GM15510 (cell line): ENCODE data around the gene OSBPL1A.

Experiments
- POLR2A ChIP-seq: IDR thresholded peaks from 3 replicates; pipeline ENCODE4 v1.6.1; 2011; ENCODE audit warnings: borderline replicate concordance; ENCODE audit not compliant: insufficient read length; ENCODE audit errors: extremely low read depth

OSBPL1A gene

DNA sequence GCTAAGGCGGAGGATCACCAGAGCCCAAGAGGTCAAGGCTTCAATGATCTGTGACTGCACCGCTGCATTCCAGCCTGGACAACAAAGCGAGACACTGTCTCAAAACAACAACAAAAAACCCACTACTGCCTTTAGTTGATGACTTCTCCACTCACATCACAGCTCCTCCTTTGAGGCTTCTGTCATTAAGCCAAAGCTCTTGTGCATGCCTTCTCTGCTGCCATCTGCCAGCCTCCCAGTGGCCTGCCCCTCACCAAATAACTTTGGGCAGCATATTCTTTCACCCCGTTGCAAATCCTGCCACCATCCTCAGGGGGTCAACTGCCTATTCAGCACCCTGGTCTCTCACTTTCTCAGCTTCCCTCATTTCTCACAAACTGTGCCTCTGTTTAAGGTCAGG lies 27.5 kb downstream of the OSBPL1A start:
- TF ChIP-seq POLR2A = no peak

DNA sequence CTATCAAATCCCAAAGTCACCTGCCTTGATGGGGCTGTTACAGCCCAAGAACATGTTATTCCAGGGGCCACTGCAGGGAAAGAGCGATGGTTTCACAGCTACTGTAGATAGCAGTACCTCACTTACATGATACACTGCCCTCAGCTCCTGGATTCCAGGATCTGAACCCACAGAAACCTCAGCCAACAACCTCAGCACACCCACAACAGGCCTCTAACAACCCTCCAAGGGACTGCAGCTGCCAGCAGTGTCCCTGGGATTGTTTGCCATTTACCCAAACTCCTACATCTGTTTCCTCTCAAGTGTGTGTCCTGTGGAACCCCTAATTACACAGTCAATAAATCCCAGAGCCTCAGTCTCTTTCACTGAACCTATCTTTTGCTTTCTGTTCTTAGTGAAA lies 28.2 kb downstream of the OSBPL1A start:
- no peak for TF ChIP-seq POLR2A

DNA sequence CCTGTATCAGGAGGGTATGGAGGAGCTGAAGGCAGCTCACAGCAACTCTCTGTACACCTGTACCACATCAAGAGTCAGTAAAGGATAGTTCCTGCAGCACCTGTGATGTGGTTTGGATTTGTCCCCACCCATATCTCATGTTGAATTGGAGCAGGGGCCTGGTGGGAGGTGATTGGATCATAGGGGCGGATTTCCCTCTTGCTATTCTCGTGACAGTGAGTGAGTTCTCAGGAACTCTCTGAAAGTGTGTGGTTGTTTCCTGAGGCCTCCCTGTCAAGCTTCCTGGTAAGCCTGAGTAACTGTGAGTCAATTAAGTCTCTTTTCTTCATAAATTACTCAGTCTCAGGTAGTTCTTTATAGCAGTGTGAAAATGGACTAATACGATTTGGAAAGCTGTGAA lies 28.9 kb downstream of the OSBPL1A start:
- no peak for TF ChIP-seq POLR2A

DNA sequence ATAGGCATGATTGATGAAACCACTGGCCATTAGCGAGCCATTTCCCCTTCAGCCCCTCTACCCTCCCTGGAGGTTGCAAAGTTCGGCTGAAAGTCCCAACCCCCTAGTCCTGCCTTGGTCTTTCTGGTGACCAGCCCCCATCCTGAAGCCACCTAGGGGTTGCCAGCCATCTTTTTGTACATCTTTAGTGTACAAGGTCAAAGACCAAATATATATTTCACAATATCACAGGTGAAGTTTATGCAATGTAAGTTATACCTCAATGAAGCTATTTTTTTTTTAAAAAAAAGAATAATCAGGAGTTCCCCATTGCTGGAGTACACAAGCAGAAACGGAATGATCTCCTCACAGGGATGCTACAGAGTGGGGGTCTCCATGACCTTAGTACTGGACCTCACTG lies 31.3 kb downstream of the OSBPL1A start:
- no peak for TF ChIP-seq POLR2A

DNA sequence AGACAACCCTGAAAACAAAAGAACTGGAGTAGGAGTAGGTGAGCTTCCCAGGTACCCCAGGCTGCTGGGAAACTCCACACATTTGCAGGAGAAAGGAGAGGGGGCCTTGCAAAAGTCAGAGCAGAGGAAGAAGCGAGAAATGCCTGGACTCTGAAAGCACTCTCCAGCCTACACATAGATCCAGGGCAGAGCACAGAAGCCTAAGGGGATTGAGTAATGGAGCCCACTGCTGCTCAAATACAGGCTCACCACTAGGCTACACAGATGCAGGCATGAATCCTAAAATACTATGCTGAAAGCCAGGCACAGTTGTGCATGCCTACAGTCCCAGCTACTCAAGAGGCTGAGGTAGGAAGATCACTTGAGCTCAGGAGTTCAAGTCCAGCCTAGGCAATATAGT lies 33.4 kb downstream of the OSBPL1A start:
- no peak for TF ChIP-seq POLR2A

DNA sequence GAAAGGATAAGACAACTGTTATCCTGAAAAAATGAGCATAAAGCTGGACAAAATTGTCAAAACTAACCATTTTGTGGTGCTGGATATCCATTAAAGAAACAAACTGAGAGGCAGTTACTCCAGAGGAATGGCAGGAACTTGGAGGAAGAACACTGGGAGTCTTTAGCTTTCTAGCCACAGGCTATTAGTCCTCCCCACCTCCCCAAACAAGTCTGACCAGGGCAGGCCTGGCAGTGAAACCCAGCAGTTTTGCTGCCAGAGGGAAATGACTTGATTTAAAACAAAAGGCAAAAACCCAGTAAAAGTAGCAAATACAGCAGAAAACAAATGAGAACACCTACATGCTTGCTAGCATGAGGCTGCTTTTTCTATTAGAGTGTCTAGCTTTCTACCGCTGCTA lies 34.9 kb downstream of the OSBPL1A start:
- TF ChIP-seq POLR2A = no peak

DNA sequence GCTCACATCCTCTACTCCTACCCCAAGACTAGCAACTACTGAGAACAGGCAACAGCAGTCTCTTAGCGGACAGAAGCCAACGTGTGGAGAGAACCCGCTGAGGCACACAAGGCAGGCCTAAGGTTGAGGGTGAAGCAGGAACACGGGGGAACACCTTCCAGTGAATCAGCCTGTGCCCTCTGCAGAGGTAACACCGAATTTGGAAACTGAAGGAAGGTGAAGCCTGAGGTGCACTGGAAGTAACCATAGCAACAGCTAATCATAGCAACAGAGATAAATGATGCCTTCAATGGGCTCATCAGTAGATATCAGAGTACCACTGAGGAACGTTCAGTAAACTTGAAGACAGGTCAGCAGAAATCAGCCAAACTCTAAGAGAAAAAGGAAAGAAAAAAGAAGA lies 43.3 kb downstream of the OSBPL1A start:
- no peak for TF ChIP-seq POLR2A

GRCh38 chr18:24346254-24346653 lies 51.4 kb downstream of the OSBPL1A start:
- TF ChIP-seq POLR2A = no peak

DNA sequence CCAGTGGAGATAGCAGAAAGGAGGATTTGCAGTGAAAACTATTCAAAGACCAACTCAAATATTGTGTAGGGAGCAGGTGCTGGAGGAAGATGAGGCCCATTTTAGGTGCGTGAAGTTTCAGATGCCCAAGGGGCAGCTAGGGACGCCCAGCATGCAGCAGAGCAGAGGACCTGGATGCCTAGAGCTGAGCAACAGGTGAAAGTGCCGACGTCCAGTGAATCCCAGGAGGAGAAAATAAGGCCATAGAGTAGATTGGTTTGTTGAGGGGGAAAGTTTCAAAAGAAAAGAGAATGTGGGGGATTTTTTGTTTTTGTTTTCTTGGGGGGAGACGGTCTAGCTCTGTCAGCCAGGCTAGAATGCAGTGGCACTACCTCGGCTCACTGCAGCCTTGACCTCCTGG lies 53.1 kb downstream of the OSBPL1A start:
- no peak for TF ChIP-seq POLR2A

- TF ChIP-seq POLR2A = no peak
Measured at GRCh38 chr18:24342347-24342746, 55.3 kb downstream of the OSBPL1A start.

DNA sequence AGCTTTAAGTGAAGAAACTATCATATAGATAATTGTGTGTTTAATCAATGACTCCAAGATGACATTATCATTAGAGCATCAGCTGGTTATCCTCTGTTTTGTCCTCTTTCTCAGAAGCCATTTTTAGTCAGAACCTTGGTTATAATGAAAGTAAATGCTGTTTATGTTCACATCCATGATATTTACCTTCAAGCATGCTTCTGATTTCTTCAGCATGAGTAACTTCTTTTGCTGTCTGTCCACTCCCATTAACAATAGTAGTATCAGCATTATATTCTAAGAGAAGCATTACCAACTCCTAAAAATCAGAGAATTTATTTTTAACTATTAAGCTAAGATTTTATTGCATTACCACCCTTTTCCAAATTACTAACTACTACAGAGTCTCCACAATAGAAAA lies 56.3 kb downstream of the OSBPL1A start:
- TF ChIP-seq POLR2A = no peak

GRCh38 chr18:24333084-24333483 lies 64.5 kb downstream of the OSBPL1A start:
- TF ChIP-seq POLR2A = no peak

DNA sequence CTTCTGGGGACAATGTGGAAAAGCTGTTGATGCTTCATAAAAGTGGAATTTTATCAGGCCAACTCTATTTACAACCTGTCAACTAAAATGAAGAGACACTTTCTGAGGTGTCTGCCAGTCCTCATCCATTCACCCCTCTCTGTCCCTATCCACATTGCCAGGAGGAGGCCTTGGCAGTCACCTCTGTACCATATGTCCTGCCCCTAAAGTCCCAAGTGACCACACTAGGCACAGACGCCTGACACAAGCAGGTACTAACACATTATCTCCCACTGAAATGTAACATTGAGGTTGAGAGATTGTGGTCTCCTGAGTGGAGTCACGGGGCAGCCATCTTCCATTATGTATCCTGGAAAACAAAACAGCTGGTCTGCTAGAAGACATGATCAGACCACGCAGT lies 71.4 kb downstream of the OSBPL1A start:
- TF ChIP-seq POLR2A = no peak

DNA sequence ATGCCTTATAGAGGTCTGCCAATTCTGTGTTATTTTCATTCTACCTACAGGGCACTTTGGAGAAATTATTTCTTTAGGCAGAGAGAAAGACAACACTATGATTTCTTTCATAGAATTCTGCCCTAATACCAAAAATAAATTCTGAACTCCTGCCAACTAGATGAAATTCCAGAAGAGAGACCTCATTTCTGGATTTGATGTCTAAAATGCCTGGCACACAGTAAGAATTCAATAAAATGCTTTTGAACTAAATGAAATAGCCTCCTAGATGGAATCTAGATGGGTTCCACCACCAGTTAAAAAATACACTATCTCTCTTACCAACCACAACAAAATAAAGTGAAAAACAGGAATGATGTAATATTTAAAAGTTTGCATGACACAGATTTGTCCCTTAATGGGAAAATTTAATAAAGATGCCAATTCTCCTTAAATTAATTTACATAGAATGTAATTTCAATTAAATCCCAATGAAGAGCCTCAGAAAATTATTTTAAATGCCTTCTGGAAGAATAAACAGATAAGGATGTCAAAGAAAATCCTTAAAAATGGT lies 75.0 kb downstream of the OSBPL1A start:
- TF ChIP-seq POLR2A = no peak

DNA sequence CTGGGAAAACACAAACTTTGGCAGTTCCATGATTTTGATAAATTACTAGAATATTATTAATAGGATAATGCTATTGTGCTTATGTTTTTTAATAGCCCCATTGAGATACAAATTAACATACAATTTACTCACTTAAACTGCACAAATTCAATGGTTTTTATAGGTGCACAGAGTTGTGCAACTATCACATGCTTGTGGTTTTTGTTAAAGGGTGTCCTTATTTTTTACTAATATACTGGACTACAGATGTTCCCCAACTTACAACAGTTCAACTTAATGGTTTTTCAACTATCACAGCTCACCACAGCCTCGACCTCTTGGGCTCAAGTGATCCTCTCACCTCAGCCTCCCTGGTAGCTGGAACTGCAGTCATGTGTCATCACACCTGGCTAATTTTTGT lies 76.6 kb downstream of the OSBPL1A start:
- TF ChIP-seq POLR2A = no peak

DNA sequence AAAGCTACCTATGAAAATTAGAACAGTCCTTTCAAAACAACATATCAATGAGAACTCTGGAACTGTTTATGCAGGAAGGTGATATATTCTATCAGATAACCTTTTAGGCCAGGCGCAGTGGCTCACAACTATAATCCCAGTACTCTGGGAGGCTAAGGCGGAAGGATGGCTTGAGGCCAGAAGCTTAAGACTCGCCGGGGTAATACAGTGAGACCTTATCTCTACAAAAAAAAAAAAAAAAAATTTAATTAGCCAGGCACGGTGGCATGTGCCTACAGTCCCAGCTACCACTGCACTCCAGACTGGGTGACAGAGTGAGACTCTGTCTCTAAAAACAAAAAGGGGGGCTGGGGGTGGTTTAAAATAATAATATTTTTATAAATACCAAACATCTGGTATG lies 77.9 kb downstream of the OSBPL1A start:
- no peak for TF ChIP-seq POLR2A

DNA sequence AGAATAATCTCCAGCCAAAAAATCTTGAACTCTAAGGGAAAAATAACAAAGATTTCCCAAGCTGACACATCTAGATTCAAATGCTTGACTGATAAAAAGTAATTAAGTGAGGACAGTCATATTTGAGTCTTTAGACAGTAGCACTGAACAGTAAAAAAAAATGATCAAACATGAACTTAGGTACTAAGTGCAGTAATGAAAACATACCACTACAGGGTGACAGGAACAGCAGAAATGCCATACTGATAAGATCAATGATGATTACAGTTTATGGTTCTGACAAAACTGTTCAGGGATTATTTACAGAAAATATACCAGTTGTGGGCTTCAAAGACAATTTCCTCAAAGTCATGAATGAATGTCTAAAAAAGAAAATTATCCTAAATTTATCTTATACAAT lies 80.3 kb downstream of the OSBPL1A start:
- no peak for TF ChIP-seq POLR2A
